K562 (cell line): ENCODE data around the gene SLC6A1.

Experiments
- BRD4 ChIP-seq: fragments of 200-600 bp; sonication (generic); IDR thresholded peaks from 2 replicates; pipeline ENCODE4 v1.6.1; 2017; ENCODE audit warnings: inconsistent platforms
- POLR2A ChIP-seq: fragments of 450-650 bp; conservative IDR thresholded peaks from 2 replicates; pipeline ENCODE4 v1.6.1; 2016
- SMC3 ChIP-seq: conservative IDR thresholded peaks from 2 replicates; pipeline ENCODE4 v1.6.1; 2011; ENCODE audit warnings: low read depth, low read length, improper control_type of control experiment; ENCODE audit not compliant: insufficient read depth

- TF ChIP-seq SMC3, result no peak
- no peak for TF ChIP-seq POLR2A
- no peak for TF ChIP-seq BRD4
These were observed 87.9 kb downstream of the SLC6A1 start for GRCh38 chr3:11080492-11080891.
